Suppressor macrophage treated with lipopolysaccharide for 4 hours (primary cell): ENCODE measurements around the gene MRPS11.
"Not testable (repeated sequence)": the region's sequence is repeated elsewhere in the genome, so short reads cannot be mapped to it uniquely, and the experiment has no call there.

ENCODE experiments used
- DNase-seq: peaks from one replicate; pipeline ENCODE4 v3.0.0-alpha.2; 2020

MRPS11 gene

GRCh38 chr15:88456733-88457132 is 10.8 kb upstream of the MRPS11 start:
- no peak for DNase-seq

- DNase-seq = no peak
These were observed 3.5 kb upstream of the MRPS11 start for GRCh38 chr15:88463870-88464532.

GRCh38 chr15:88465633-88466224 is 1.8 kb upstream of the MRPS11 start:
- DNase-seq = peak; percentile 76

- DNase-seq = no peak
These were observed 524 bp downstream of the MRPS11 start for GRCh38 chr15:88467935-88468528.

GRCh38 chr15:88468721-88469120 is 1.2 kb downstream of the MRPS11 start:
- not testable (repeated sequence) for DNase-seq

GRCh38 chr15:88469321-88469720 is 1.8 kb downstream of the MRPS11 start:
- DNase-seq = no peak

- no peak for DNase-seq
These were observed 3.3 kb downstream of the MRPS11 start for GRCh38 chr15:88470625-88471372.

GRCh38 chr15:88472225-88472624 is 4.7 kb downstream of the MRPS11 start:
- no peak for DNase-seq

- DNase-seq = not testable (repeated sequence)
These were observed 6.3 kb downstream of the MRPS11 start for GRCh38 chr15:88473661-88474293.

- DNase-seq = no peak
These were observed 9.1 kb downstream of the MRPS11 start for GRCh38 chr15:88476635-88477060.

- no peak for DNase-seq
These were observed 9.6 kb downstream of the MRPS11 start for GRCh38 chr15:88477126-88477525.

- DNase-seq = no peak
These were observed 10.4 kb downstream of the MRPS11 start for GRCh38 chr15:88477904-88478303.

- no peak for DNase-seq
These were observed 11.7 kb downstream of the MRPS11 start for GRCh38 chr15:88479169-88479568.

- DNase-seq = no peak
These were observed 13.5 kb downstream of the MRPS11 start for GRCh38 chr15:88480981-88481380.

GRCh38 chr15:88482263-88482662 is 14.8 kb downstream of the MRPS11 start:
- DNase-seq = no peak

- no peak for DNase-seq
These were observed 17.3 kb downstream of the MRPS11 start for GRCh38 chr15:88484682-88485331.

- no peak for DNase-seq
These were observed 19.8 kb downstream of the MRPS11 start for GRCh38 chr15:88487178-88487795.

- no peak for DNase-seq
These were observed 20.5 kb downstream of the MRPS11 start for GRCh38 chr15:88487796-88488523.

GRCh38 chr15:88489321-88489720 is 21.8 kb downstream of the MRPS11 start:
- DNase-seq = no peak

GRCh38 chr15:88490036-88490435 is 22.5 kb downstream of the MRPS11 start:
- no peak for DNase-seq

- no peak for DNase-seq
These were observed 23.6 kb downstream of the MRPS11 start for GRCh38 chr15:88491158-88491557.
